HG03045 (cell line): ENCODE data around the gene ECEL1.

ENCODE experiments used
- ATAC-seq: cut with Tn5 transposase; IDR thresholded peaks from one replicate; pipeline ENCODE4 v1.9.1; 2021; ENCODE audit warnings: mild to moderate bottlenecking, moderate library complexity; ENCODE audit not compliant: unreplicated experiment

The ECEL1 gene

GRCh38 chr2:232485757-232486557, 1.7 kb downstream of the ECEL1 start:
- ATAC-seq = no peak

- ATAC-seq = no peak
These were observed 2.3 kb downstream of the ECEL1 start for GRCh38 chr2:232485348-232485756.

- ATAC-seq = no peak
These were observed 2.8 kb downstream of the ECEL1 start for GRCh38 chr2:232484628-232485347.

GRCh38 chr2:232483923-232484627, 3.6 kb downstream of the ECEL1 start:
- no peak for ATAC-seq

GRCh38 chr2:232483311-232483922, 4.2 kb downstream of the ECEL1 start:
- no peak for ATAC-seq

GRCh38 chr2:232482301-232483238, 5.1 kb downstream of the ECEL1 start:
- ATAC-seq = no peak

- ATAC-seq = no peak
These were observed 6.1 kb downstream of the ECEL1 start for GRCh38 chr2:232481322-232482140.

GRCh38 chr2:232480201-232481190, 7.1 kb downstream of the ECEL1 start:
- ATAC-seq = no peak

- no peak for ATAC-seq
These were observed 8.1 kb downstream of the ECEL1 start for GRCh38 chr2:232479341-232480200.

GRCh38 chr2:232478571-232479340, 8.9 kb downstream of the ECEL1 start:
- ATAC-seq = no peak

GRCh38 chr2:232477751-232478510, 9.7 kb downstream of the ECEL1 start:
- no peak for ATAC-seq

- no peak for ATAC-seq
These were observed 10.8 kb downstream of the ECEL1 start for GRCh38 chr2:232476791-232477190.

- no peak for ATAC-seq
These were observed 11.6 kb downstream of the ECEL1 start for GRCh38 chr2:232476045-232476444.

GRCh38 chr2:232473467-232473890, 14.2 kb downstream of the ECEL1 start:
- ATAC-seq = no peak

GRCh38 chr2:232466221-232466620, 21.4 kb downstream of the ECEL1 start:
- ATAC-seq = no peak

GRCh38 chr2:232465061-232465460, 22.6 kb downstream of the ECEL1 start:
- ATAC-seq = no peak
